Suprapubic skin (tissue), 4 donors: Measurements from ENCODE around the gene SLC7A4. TPM values are rescaled to one million over a fixed set of nuclear protein-coding genes. Genes with fewer than 3 reads are reported as not detected.
A peak's percentile ranks its signal among the peaks of the same experiment; 100 is the strongest.

ENCODE experiments used
- DNase-seq, 2 donors: peaks; one replicate each; pipeline ENCODE4 v3.0.0-alpha.2; 2019; ENCODE audit warnings: low spot score in 2 of 2
- H3K27ac ChIP-seq: fragments of 200-600 bp; sonication (generic); one replicate; pipeline ENCODE4 v1.5.1; 2019
- H3K27me3 ChIP-seq: fragments of 200-600 bp; sonication (generic); one replicate; pipeline ENCODE4 v1.5.1; 2019
- H3K36me3 ChIP-seq: fragments of 200-600 bp; sonication (generic); one replicate; pipeline ENCODE4 v1.5.1; 2019
- H3K4me1 ChIP-seq: fragments of 200-600 bp; sonication (generic); one replicate; pipeline ENCODE4 v1.5.1; 2019
- H3K4me3 ChIP-seq: fragments of 200-600 bp; sonication (generic); one replicate; pipeline ENCODE4 v1.5.1; 2019; ENCODE audit warnings: mild to moderate bottlenecking
- H3K9me3 ChIP-seq: fragments of 200-600 bp; sonication (generic); one replicate; pipeline ENCODE4 v1.5.1; 2019
- CTCF ChIP-seq, 2 donors: fragments of 200-600 bp in 1 of 2; fragments of 450-650 bp in 1 of 2; sonication (generic) in 1 of 2; IDR thresholded peaks; one replicate each; pipeline ENCODE4 v1.5.1; 2016 to 2019; ENCODE audit warnings: antibody characterized with exemption in 2 of 2, mild to moderate bottlenecking in 1 of 2, moderate library complexity in 1 of 2
- EP300 ChIP-seq: sonication (generic); formaldehyde crosslinking; IDR thresholded peaks from one replicate; pipeline ENCODE4 v1.6.1; 2017; ENCODE audit warnings: antibody characterized with exemption
- POLR2A ChIP-seq, 2 donors: fragments of 450-650 bp; IDR thresholded peaks; one replicate each; pipeline ENCODE4 v1.6.1; 2017; ENCODE audit warnings: antibody characterized with exemption in 2 of 2, mild to moderate bottlenecking in 2 of 2, moderate library complexity in 2 of 2
- POLR2AphosphoS5 ChIP-seq, 3 donors: sonication (generic); formaldehyde crosslinking; IDR thresholded peaks; one replicate each; pipeline ENCODE4 v1.6.1; 2017; ENCODE audit warnings: antibody characterized with exemption in 3 of 3
- WGBS: methylation state at CpG from one replicate; pipeline ENCODE4 v1.1.5; 2018; 5-methylcytosine and 5-hydroxymethylcytosine counted together
- total RNA-seq, 4 donors: library from RNA; depleted of rRNA; stranded (reverse); fragments of >200 nt; gene quantifications; one replicate each; pipeline ENCODE4 v1.1.0, GENCODE V29; 2016

SLC7A4 gene
- total RNA-seq, 4 donors from 2014 or later, result 0.48 to 2.2 (median 1.6) TPM

DNA sequence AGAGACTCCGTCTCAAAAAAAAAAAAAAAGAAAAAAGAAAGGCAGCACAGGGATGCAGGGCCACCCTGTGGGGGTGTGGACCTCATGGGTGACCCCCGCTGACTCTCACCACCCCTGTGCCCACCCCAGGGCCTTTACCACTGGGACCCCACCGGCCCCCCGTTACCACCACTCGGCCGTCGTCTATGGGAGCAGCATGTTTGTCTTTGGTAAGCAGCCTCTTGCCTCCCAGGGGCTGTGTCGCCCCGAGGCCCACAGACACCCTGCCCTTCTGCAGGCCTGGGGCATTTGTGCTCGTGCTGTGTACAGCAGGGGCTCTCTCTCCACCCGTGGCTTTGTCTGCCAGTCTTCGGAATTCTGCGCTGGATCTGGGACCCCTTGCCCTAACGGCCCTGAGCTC lies 45.0 kb downstream of the SLC7A4 start:
- 84% methylated on average over 13 of the region's 14 CpGs for WGBS
- no peak for TF ChIP-seq POLR2AphosphoS5 (IDR thresholded peaks at IDR 0.05)
- no peak for TF ChIP-seq EP300

DNA sequence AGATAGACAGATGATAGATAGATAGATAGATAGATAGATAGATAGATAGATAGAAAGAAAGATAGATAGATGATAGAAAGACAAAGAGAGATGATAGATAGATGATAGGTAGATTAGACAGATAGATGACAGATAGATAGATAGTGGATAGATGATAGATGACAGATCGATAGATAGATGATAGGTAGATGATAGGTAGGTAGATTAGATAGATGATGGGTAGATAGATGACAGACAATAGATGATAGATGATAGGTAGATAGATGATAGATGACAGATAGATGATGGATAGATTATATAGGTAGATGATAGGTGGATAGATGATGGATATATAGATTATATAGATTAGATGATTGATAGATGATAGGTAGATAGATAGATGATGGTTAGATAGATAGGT lies 46.0 kb downstream of the SLC7A4 start:
- DNase-seq, result no peak
- TF ChIP-seq CTCF (IDR thresholded peaks at IDR 0.05), result no peak
- no peak for TF ChIP-seq POLR2A (IDR thresholded peaks at IDR 0.05)
- no peak for TF ChIP-seq POLR2AphosphoS5 (IDR thresholded peaks at IDR 0.05)
- no peak for TF ChIP-seq EP300
- Histone ChIP-seq H3K27ac (no peak overlapping the region), H3K4me1 (peaks cover 19% of the 10 kb centered on the region), H3K9me3 (no peaks in the 10 kb centered on the region), H3K27me3 (no peaks in the 10 kb centered on the region), H3K36me3 (peaks cover 34% of the 10 kb centered on the region), H3K4me3 (no peak overlapping the region)
- WGBS, result 95% methylated on average over 1 of the region's 1 CpG

More for the DNA sequence above, 45.0 kb downstream of the SLC7A4 start:
- Histone ChIP-seq H3K36me3 (peaks cover 45% of the 10 kb centered on the region), H3K27ac (no peak overlapping the region), H3K27me3 (no peaks in the 10 kb centered on the region), H3K4me1 (peaks cover 16% of the 10 kb centered on the region), H3K4me3 (no peak overlapping the region), H3K9me3 (no peaks in the 10 kb centered on the region)
- no peak for DNase-seq

- H3K27ac ChIP-seq, result no peak overlapping the region
- no peaks in the 10 kb centered on the region for H3K27me3 ChIP-seq
- peaks cover 25% of the 10 kb centered on the region for H3K4me1 ChIP-seq
- no peaks in the 10 kb centered on the region for H3K9me3 ChIP-seq
- peaks cover 29% of the 10 kb centered on the region for H3K36me3 ChIP-seq
- no peak for TF ChIP-seq CTCF (IDR thresholded peaks at IDR 0.05)
- no peak for TF ChIP-seq POLR2AphosphoS5 (IDR thresholded peaks at IDR 0.05)
- TF ChIP-seq POLR2A (IDR thresholded peaks at IDR 0.05), result no peak
- no peak for TF ChIP-seq EP300
- peak in 1 of 2 donors; percentile 46 for DNase-seq
- H3K4me3 ChIP-seq, result no peak overlapping the region
- 77% methylated on average over 6 of the region's 7 CpGs for WGBS
Observed at GRCh38 chr22:20985720-20986119, 46.6 kb downstream of the SLC7A4 start.

DNA sequence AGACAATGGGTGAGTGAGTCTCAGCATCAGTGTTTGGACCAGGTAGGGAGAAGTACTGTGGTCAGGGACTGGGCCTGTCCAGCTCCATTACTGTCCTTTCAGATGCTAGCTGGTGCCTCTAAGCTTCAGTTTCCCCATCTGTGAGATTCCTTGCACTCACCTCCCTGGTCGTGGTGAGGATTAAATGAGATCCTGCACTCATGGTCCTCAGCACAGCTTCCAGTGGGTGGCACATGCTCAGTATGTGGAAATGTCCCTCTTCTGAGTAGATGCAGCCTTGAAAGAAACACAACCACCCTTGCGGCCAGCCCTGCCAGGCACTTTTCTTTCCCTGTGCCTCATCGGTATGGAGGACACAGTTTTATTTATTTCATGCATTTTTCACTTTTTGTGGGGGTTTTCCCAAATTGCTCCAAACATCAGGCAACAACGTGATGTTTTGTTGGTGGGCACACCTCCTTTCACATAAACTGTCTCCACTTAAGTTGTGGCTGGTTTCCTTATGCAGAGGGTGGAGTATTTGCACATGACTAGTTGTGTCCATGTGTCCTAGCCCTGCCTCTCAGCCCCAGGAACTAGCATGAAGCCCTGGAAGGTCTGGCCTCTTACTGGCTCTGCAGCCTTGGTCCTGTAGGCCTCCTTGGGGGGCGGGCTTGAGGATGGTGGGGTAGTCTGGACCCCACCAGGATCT lies 49.1 kb downstream of the SLC7A4 start:
- 67% methylated on average over 5 of the region's 5 CpGs for WGBS
- peak overlapping the region; percentile 70 for H3K4me3 ChIP-seq
- H3K27ac ChIP-seq, result no peak overlapping the region
- H3K9me3 ChIP-seq, result no peaks in the 10 kb centered on the region
- H3K27me3 ChIP-seq, result no peaks in the 10 kb centered on the region
- TF ChIP-seq POLR2A (IDR thresholded peaks at IDR 0.05) (no peak), CTCF (IDR thresholded peaks at IDR 0.05) (no peak), POLR2AphosphoS5 (IDR thresholded peaks at IDR 0.05) (no peak), EP300 (no peak)
- peaks cover 10% of the 10 kb centered on the region for H3K36me3 ChIP-seq
- DNase-seq, result no peak
- peaks cover 43% of the 10 kb centered on the region for H3K4me1 ChIP-seq

- Histone ChIP-seq H3K27ac (peak overlapping the region; percentile 79), H3K9me3 (no peaks in the 10 kb centered on the region), H3K4me1 (peaks cover 43% of the 10 kb centered on the region), H3K36me3 (peaks cover 3% of the 10 kb centered on the region), H3K4me3 (peak overlapping the region; percentile 70), H3K27me3 (no peaks in the 10 kb centered on the region)
- 1% methylated on average over 11 of the region's 12 CpGs for WGBS
- TF ChIP-seq POLR2AphosphoS5 (IDR thresholded peaks at IDR 0.05) (no peak), CTCF (IDR thresholded peaks at IDR 0.05) (no peak), POLR2A (IDR thresholded peaks at IDR 0.05) (no peak), EP300 (no peak)
- no peak for DNase-seq
Observed at GRCh38 chr22:20982563-20982882, 49.8 kb downstream of the SLC7A4 start.
